WTC11 (cell line): ENCODE data around the gene C1QL1.

Source experiments
- ATF2 ChIP-seq: sonication (generic); formaldehyde crosslinking; IDR thresholded peaks from 2 replicates; pipeline ENCODE4 v1.8.1; 2022; ENCODE audit warnings: low read depth, missing genetic modification reagents, borderline replicate concordance
- ATF3 ChIP-seq: sonication (generic); formaldehyde crosslinking; conservative IDR thresholded peaks from 2 replicates; pipeline ENCODE4 v1.8.1; 2022; ENCODE audit warnings: mild to moderate bottlenecking, missing genetic modification reagents
- CREB1 ChIP-seq: sonication (generic); formaldehyde crosslinking; IDR thresholded peaks from 2 replicates; pipeline ENCODE4 v1.8.0; 2023; ENCODE audit warnings: mild to moderate bottlenecking, missing genetic modification reagents
- CTCF ChIP-seq: fragments of 200-600 bp; IDR thresholded peaks from 2 replicates; pipeline ENCODE4 v1.8.0; 2022; ENCODE audit warnings: antibody characterized with exemption
- FOXJ3 ChIP-seq: sonication (generic); formaldehyde crosslinking; IDR thresholded peaks from 2 replicates; pipeline ENCODE4 v1.9.0; 2021; ENCODE audit warnings: missing genetic modification reagents, mild to moderate bottlenecking, borderline replicate concordance
- FOXK1 ChIP-seq: sonication (generic); formaldehyde crosslinking; IDR thresholded peaks from 2 replicates; pipeline ENCODE4 v1.8.0; 2022; ENCODE audit warnings: mild to moderate bottlenecking, moderate library complexity, missing genetic modification reagents
- NFYB ChIP-seq: sonication (generic); formaldehyde crosslinking; conservative IDR thresholded peaks from 2 replicates; pipeline ENCODE4 v1.8.0; 2022; ENCODE audit warnings: low read depth, missing genetic modification reagents
- PRDM15 ChIP-seq: sonication (generic); formaldehyde crosslinking; IDR thresholded peaks from 2 replicates; pipeline ENCODE4 v1.8.0; 2022; ENCODE audit warnings: missing genetic modification reagents
- PREB ChIP-seq: sonication (generic); formaldehyde crosslinking; IDR thresholded peaks from 2 replicates; pipeline ENCODE4 v1.8.1; 2022; ENCODE audit warnings: mild to moderate bottlenecking, missing genetic modification reagents, moderate library complexity, borderline replicate concordance
- TEAD4 ChIP-seq: sonication (generic); formaldehyde crosslinking; IDR thresholded peaks from 2 replicates; pipeline ENCODE4 v1.8.0; 2022; ENCODE audit warnings: mild to moderate bottlenecking, missing genetic modification reagents
- USF1 ChIP-seq: sonication (generic); formaldehyde crosslinking; IDR thresholded peaks from 2 replicates; pipeline ENCODE4 v1.8.0; 2022; ENCODE audit warnings: mild to moderate bottlenecking, missing genetic modification reagents
- ZBTB43 ChIP-seq: sonication (generic); formaldehyde crosslinking; IDR thresholded peaks from 2 replicates; pipeline ENCODE4 v1.8.1; 2023; ENCODE audit warnings: mild to moderate bottlenecking, missing genetic modification reagents
- ZMAT4 ChIP-seq: fragments of 250-450 bp; sonication (Bioruptor Pico); IDR thresholded peaks from 2 replicates; pipeline ENCODE4 v1.9.0; 2021; ENCODE audit warnings: mild to moderate bottlenecking
- ZNF423 ChIP-seq: fragments of 250-450 bp; sonication (Bioruptor Pico); IDR thresholded peaks from 2 replicates; pipeline ENCODE4 v2.1.2; 2022; ENCODE audit warnings: mild to moderate bottlenecking, moderate library complexity

- TF ChIP-seq FOXJ3 (CRISPR knock-in tag): no peak
- no peak for TF ChIP-seq ZNF423 (CRISPR knock-in tag)
- no peak for TF ChIP-seq CTCF
- no peak for TF ChIP-seq ZBTB43 (CRISPR knock-in tag)
- TF ChIP-seq NFYB: no peak
- TF ChIP-seq USF1 (CRISPR knock-in tag): no peak
- no peak for TF ChIP-seq CREB1 (CRISPR knock-in tag)
- no peak for TF ChIP-seq ATF2
- no peak for TF ChIP-seq FOXK1 (CRISPR knock-in tag)
- TF ChIP-seq ZMAT4 (CRISPR knock-in tag): no peak
- no peak for TF ChIP-seq PRDM15
- TF ChIP-seq TEAD4: no peak
- no peak for TF ChIP-seq ATF3 (CRISPR knock-in tag)
- TF ChIP-seq PREB (CRISPR knock-in tag): no peak
Observed at GRCh38 chr17:44981221-44981968, 13.3 kb upstream of the C1QL1 start.
